Osteoblast (primary cell): ENCODE results near the gene ZSWIM1. TPM values are rescaled to one million over a fixed set of nuclear protein-coding genes. Genes with fewer than 3 reads are reported as not detected.

ENCODE experiments used
- DNase-seq: peaks from one replicate; pipeline ENCODE4 v3.0.0; 2011; ENCODE audit warnings: low spot score, mixed read lengths; ENCODE audit not compliant: insufficient read length; ENCODE audit errors: missing footprints
- H2AFZ ChIP-seq: 2 replicates; pipeline ENCODE4 v1.6.0; 2011; ENCODE audit warnings: mild to moderate bottlenecking, low read length
- H3K27ac ChIP-seq: 2 replicates; pipeline ENCODE4 v1.5.1; 2011; ENCODE audit warnings: mild to moderate bottlenecking, low read depth, low read length, moderate library complexity
- H3K27me3 ChIP-seq: 2 replicates; pipeline ENCODE4 v1.6.0; 2012; ENCODE audit warnings: mild to moderate bottlenecking, control low read depth, inconsistent platforms, low read length, moderate library complexity; ENCODE audit not compliant: insufficient read depth
- H3K36me3 ChIP-seq: 2 replicates; pipeline ENCODE4 v1.5.1; 2011; ENCODE audit warnings: mild to moderate bottlenecking, low read length, control low read depth, moderate library complexity; ENCODE audit not compliant: insufficient read depth
- H3K4me1 ChIP-seq: 2 replicates; pipeline ENCODE4 v1.5.1; 2011; ENCODE audit warnings: mild to moderate bottlenecking, low read length, control low read depth, moderate library complexity; ENCODE audit not compliant: insufficient read depth
- H3K4me2 ChIP-seq: 2 replicates; pipeline ENCODE4 v1.6.0; 2011; ENCODE audit warnings: mild to moderate bottlenecking, low read length; ENCODE audit not compliant: insufficient read depth
- H3K4me3 ChIP-seq: fragments of 200-600 bp; sonication (generic); 3 replicates; pipeline ENCODE4 v1.5.1; 2012; ENCODE audit warnings: mild to moderate bottlenecking, low read length, inconsistent platforms; ENCODE audit not compliant: insufficient read depth
- H3K79me2 ChIP-seq: 2 replicates; pipeline ENCODE4 v1.6.0; 2012; ENCODE audit warnings: mild to moderate bottlenecking, low read length, control low read depth, inconsistent platforms; ENCODE audit not compliant: insufficient read depth
- H3K9me3 ChIP-seq: 2 replicates; pipeline ENCODE4 v1.5.1; 2011; ENCODE audit warnings: low read depth, low read length, control low read depth
- H4K20me1 ChIP-seq: 2 replicates; pipeline ENCODE4 v1.6.0; 2012; ENCODE audit warnings: mild to moderate bottlenecking, low read length, control low read depth; ENCODE audit not compliant: insufficient read depth
- CTCF ChIP-seq: IDR thresholded peaks from 2 replicates; pipeline ENCODE4 v1.5.1; 2011; ENCODE audit warnings: mild to moderate bottlenecking, low read depth, low read length, moderate library complexity; ENCODE audit errors: extremely low read depth
- total RNA-seq: library from RNA; depleted of rRNA; stranded (reverse); fragments of >200 nt; gene quantifications from 2 replicates; pipeline ENCODE4 v1.2.3, GENCODE V29; 2012

Gene ZSWIM1
- total RNA-seq, 1 donor = 7.6 TPM

- H3K27me3 ChIP-seq = no peaks in the 10 kb centered on the region
- no peak for DNase-seq
- H3K36me3 ChIP-seq = no peaks in the 10 kb centered on the region
- no peak overlapping the region for H3K4me2 ChIP-seq
- no peaks in the 10 kb centered on the region for H3K79me2 ChIP-seq
- H3K27ac ChIP-seq = no peak overlapping the region
- no peak overlapping the region for H2AFZ ChIP-seq
- peaks cover 12% of the 10 kb centered on the region for H3K4me1 ChIP-seq
- no peaks in the 10 kb centered on the region for H4K20me1 ChIP-seq
- TF ChIP-seq CTCF = no peak
- no peak overlapping the region for H3K4me3 ChIP-seq
- H3K9me3 ChIP-seq = no peaks in the 10 kb centered on the region
Observed at GRCh38 chr20:45866454-45866853, 14.6 kb upstream of the ZSWIM1 start.

DNA sequence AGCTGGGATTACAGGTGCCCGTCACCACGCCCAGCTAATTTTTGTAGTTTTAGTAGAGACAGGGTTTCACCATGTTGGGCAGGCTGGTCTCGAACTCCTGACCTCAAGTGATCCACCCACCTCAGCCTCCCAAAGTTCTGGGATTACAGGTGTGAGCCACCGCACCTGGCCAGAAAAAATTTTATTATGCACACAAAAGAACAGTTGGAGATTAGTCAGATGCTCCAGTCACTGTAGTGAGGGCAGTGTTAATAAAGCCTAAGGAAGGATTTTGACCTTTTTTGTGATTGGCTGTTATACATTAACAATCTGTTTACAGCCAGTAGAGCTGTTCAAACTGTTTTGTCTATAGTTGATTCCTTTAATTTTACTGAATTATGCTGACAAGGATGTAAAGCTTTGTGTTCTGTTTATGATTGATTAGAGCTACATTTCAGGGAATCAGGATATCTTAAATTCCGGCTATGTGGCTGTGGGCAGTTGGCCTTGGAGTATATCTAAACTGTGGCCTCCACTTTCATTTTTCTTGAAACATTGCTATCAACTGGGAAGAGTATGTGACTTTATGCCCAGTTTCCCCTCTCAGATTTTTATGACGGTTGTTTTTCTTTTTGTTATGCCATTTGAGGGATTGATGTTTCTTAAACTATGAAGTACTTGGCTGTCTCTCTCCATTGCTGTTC is 13.8 kb upstream of the ZSWIM1 start:
- no peaks in the 10 kb centered on the region for H3K79me2 ChIP-seq

GRCh38 chr20:45867819-45868176 is 13.2 kb upstream of the ZSWIM1 start:
- peak overlapping the region; percentile 76 for H3K27ac ChIP-seq

More for the DNA sequence above, 13.8 kb upstream of the ZSWIM1 start:
- no peak for TF ChIP-seq CTCF
- no peaks in the 10 kb centered on the region for H3K9me3 ChIP-seq
- peak overlapping the region; percentile 4 for H3K4me3 ChIP-seq
- H3K27me3 ChIP-seq = no peaks in the 10 kb centered on the region
- H2AFZ ChIP-seq = no peak overlapping the region
- H3K27ac ChIP-seq = peak overlapping the region; percentile 76
- peak overlapping the region; percentile 24 for H3K4me2 ChIP-seq
- no peak for DNase-seq
- H3K4me1 ChIP-seq = peaks cover 12% of the 10 kb centered on the region
- H4K20me1 ChIP-seq = peaks cover under 1% of the 10 kb centered on the region
- no peaks in the 10 kb centered on the region for H3K36me3 ChIP-seq

More at GRCh38 chr20:45867819-45868176, 13.2 kb upstream of the ZSWIM1 start:
- Histone ChIP-seq H3K4me2 (peak overlapping the region; percentile 24), H3K79me2 (no peaks in the 10 kb centered on the region), H4K20me1 (peaks cover 5% of the 10 kb centered on the region), H3K4me1 (peaks cover 12% of the 10 kb centered on the region), H3K27me3 (no peaks in the 10 kb centered on the region), H3K4me3 (peak overlapping the region; percentile 4), H2AFZ (no peak overlapping the region), H3K36me3 (no peaks in the 10 kb centered on the region), H3K9me3 (no peaks in the 10 kb centered on the region)
- peak; percentile 87 for DNase-seq
- TF ChIP-seq CTCF = no peak
